ENCODE data around the gene CBX8. TPM values are rescaled to one million over a fixed set of nuclear protein-coding genes. Genes with fewer than 3 reads are reported as not detected.

The CBX8 gene
- total and polyA plus RNA-seq, 2 of the 13 experiments (the other 11 are each of a cell fraction or from before 2014, with no cell fraction given): 0.34 to 12.6 TPM

DNA sequence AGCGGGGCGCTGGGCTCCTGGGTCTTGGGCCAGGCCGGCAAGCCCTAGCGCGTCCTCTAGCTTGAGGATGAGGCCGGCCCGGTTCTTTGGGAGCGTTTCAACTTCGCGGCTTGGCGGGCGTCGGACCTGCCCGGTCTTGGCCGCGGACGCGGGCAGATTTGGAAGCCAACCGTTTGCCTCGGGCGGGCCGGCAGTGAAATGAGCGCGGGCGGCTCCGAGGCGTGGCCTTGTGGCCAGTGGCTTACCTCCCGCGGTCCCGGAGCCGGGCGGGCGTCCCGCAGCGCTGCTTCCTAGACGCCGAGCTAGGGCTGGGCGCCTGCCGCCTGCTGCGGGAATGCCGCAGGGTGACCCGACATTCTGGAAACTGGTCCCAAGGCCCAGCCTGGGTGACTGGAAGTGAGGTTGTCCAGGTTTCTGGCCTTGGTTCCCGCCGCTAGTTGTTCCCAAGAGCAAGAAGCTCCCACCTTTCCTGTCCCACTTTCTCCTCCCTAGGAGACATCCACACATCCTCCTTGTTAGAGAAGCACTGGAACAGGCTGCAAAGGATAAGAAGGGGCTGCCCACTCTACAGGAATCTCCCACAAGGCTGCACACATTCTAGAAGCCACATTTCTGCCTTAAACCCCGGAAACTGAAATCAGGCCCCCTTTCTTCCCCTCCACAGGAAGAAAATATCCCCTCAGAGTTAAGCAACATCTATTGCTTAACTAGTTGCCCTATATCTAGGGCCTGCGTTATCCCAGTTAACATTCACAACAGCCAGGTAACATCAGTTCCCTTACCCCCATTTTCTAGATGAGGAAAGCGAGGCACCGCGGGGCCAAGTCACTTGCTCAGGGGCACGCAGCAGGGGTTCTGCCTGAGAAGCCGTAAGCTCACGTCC lies 4.5 kb upstream of the CBX8 start (continued):
- TF ChIP-seq SP4 (CRISPR knock-in tag; IDR thresholded peaks at IDR 0.05) (no peak), FLYWCH1 (CRISPR knock-in tag; IDR thresholded peaks at IDR 0.05) (no peak), AFF4 (CRISPR knock-in tag; IDR thresholded peaks at IDR 0.05) (0 out of 2 replicates have a peak, but pooled peaks have one; percentile 12), CEBPG (CRISPR knock-in tag; IDR thresholded peaks at IDR 0.05) (peak; percentile 54), PAF1 (CRISPR knock-in tag; IDR thresholded peaks at IDR 0.05) (no peak), IRF9 (CRISPR knock-in tag; IDR thresholded peaks at IDR 0.05; ENCODE audit: borderline replicate concordance) (peak; percentile 45; the same call in 1 of the 2 replicates), ZNF607 (CRISPR knock-in tag; IDR thresholded peaks at IDR 0.05; ENCODE audit: borderline replicate concordance) (peak; percentile 36; the same call in 1 of the 2 replicates), STAG1 (CRISPR knock-in tag; IDR thresholded peaks at IDR 0.05) (peak; percentile 27; the same call in 1 of the 2 replicates), KLF6 (CRISPR knock-in tag; IDR thresholded peaks at IDR 0.05) (peak; percentile 59; the same call in 1 of the 2 replicates), KLF12 (CRISPR knock-in tag; IDR thresholded peaks at IDR 0.05; ENCODE audit: borderline replicate concordance) (0 out of 2 replicates have a peak, but pooled peaks have one; percentile 66), HOXA3 (CRISPR knock-in tag; IDR thresholded peaks at IDR 0.05) (peak; percentile 36), MXD1 (CRISPR knock-in tag; IDR thresholded peaks at IDR 0.05) (peak; percentile 66; the same call in 1 of the 2 replicates), MTA3 (CRISPR knock-in tag; IDR thresholded peaks at IDR 0.05) (no peak), TFAP4 (IDR thresholded peaks at IDR 0.05; ENCODE audit: borderline replicate concordance, low read depth) (no peak), SETDB1 (CRISPR knock-in tag; IDR thresholded peaks at IDR 0.05; ENCODE audit: borderline replicate concordance) (no peak), CBX2 (IDR thresholded peaks at IDR 0.05; ENCODE audit: low read depth, low read length) (no peak; the same call in none of the 2 replicates), CBX2 (CRISPR knock-in tag; IDR thresholded peaks at IDR 0.05; ENCODE audit: low read depth) (0 out of 2 replicates have a peak, but pooled peaks have one; percentile 16)
- TF ChIP-seq, protein P1, sequence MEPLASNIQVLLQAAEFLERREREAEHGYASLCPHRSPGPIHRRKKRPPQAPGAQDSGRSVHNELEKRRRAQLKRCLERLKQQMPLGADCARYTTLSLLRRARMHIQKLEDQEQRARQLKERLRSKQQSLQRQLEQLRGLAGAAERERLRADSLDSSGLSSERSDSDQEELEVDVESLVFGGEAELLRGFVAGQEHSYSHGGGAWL (CRISPR knock-in tag; IDR thresholded peaks at IDR 0.05): 0 out of 2 replicates have a peak, but pooled peaks have one; percentile 46
- TF ChIP-seq, protein P2, sequence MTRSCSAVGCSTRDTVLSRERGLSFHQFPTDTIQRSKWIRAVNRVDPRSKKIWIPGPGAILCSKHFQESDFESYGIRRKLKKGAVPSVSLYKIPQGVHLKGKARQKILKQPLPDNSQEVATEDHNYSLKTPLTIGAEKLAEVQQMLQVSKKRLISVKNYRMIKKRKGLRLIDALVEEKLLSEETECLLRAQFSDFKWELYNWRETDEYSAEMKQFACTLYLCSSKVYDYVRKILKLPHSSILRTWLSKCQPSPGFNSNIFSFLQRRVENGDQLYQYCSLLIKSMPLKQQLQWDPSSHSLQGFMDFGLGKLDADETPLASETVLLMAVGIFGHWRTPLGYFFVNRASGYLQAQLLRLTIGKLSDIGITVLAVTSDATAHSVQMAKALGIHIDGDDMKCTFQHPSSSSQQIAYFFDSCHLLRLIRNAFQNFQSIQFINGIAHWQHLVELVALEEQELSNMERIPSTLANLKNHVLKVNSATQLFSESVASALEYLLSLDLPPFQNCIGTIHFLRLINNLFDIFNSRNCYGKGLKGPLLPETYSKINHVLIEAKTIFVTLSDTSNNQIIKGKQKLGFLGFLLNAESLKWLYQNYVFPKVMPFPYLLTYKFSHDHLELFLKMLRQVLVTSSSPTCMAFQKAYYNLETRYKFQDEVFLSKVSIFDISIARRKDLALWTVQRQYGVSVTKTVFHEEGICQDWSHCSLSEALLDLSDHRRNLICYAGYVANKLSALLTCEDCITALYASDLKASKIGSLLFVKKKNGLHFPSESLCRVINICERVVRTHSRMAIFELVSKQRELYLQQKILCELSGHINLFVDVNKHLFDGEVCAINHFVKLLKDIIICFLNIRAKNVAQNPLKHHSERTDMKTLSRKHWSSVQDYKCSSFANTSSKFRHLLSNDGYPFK (CRISPR knock-in tag; IDR thresholded peaks at IDR 0.05; ENCODE audit: borderline replicate concordance): peak; percentile 36; the same call in 1 of the 2 replicates

All from HepG2 (cell line).